GM19467 (cell line): ENCODE results near the gene GPR137B.

Experiments
- ATAC-seq: cut with Tn5 transposase; IDR thresholded peaks from one replicate; pipeline ENCODE4 v1.9.1; 2021; ENCODE audit warnings: mild to moderate bottlenecking, moderate library complexity; ENCODE audit not compliant: unreplicated experiment

The GPR137B gene

DNA sequence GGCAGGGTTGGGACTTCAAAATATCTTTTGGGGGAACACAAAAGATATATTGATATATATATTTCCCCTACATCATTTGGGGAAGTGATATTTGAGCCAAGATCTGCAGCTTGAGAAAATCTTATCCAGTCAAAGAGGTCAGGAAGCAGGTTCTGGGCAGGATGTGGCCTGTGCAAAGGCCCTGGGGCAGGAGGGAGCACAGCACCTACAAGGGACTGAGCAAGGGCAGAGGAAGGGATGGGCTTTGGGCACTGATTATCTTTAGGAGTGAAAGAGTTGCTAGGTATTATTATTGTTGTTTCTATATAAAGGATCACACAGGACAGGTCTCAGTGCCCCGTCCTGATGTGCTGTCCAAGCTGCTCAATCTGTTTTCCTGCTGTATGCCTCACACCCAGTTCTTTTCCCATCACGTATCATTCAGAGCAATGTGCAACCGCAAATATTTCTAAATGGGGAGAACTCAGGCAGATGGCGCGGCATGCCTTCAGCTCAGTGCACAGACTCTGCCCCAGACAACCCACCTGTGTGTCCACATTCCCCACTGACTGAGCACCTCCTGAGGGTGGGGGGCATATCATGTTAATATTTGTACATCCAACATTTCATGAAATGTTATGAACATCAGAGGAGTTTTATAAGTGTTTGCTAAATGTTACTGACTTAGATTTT lies 28.1 kb upstream of the GPR137B start:
- ATAC-seq = no peak

DNA sequence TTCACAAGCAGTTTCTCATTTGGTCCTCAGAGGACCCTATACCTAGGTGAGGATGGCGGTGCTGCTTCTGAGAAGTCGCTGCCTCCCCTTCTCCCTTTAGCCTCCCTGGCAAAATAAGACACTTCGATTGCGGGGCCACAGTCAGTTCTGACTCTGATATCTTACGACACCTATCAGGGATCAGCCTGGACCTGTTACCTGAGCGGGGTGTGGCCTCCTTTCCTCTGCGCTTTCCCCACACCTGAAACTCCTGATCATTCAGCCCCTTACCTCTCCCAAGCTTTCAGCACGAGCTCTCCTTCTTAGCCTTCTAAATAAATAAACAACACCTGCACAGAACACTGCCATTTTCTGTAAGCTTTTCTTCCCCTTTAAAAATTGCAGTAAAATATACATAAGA lies 24.6 kb upstream of the GPR137B start:
- ATAC-seq = no peak

DNA sequence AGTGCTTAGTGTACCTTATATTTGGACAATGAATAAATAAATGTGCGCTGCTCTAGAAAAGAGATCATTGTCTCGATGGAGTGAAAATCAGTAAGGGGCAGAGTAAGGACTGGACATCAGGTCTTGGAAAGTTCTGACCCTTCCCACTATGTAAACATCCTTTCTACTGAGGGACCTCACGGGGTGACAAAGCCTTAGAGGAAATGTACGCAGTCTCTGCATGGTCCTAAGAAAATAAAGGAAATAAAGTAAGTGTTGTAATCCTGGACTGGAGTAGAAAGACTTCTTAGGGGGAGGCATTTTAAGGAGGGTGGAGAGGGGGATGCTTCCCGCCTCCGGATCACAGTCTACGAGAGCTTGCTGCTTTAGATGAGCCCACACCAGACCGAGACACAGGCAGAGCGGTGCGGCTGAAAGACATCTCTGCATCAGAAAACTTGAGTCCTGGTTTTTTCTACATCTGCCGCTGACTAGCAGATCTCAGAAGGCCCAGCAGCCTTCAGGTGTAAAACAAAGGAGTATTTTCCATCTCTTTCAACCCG lies 22.3 kb upstream of the GPR137B start:
- ATAC-seq = no peak

DNA sequence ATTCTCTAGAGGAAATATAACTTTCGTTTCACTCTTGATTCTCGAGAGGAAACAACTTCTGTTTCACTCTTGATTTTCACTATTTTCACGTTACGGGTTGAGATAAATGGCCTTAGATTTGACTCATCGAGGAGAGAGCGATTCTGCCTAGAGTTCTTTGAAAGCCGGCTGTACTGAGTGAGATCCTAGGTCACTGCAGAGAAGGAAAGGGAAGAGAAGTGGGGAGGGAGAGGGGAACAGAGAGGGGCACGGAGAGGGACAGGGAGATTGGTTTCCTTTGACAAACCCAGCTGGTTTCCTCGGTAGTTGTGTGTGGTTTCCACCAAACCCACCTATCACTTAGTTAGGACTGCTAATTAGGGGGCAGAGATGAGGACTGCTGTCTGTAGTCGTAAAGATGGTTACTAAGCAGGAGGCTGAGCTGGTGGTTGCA lies 21.6 kb upstream of the GPR137B start:
- ATAC-seq = peak; percentile 52

DNA sequence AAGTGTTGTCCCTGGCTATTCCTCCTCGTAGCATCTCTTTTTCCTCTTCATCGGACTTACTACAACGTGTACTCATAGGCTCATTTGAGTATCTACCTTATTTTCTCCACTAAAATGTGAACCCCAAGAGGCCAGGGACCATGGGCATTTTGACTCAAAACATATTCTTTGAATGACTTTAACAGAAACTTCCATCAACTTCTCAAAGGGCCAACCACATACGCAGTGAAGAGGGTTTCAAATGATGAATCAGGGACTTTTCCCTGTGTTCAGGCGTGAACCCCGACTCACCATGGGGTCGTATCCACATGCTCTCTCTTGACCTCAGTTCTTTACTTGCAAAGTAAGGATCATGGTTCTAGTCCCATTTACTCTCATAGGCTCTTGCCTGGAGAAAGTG lies 20.2 kb upstream of the GPR137B start:
- no peak for ATAC-seq

DNA sequence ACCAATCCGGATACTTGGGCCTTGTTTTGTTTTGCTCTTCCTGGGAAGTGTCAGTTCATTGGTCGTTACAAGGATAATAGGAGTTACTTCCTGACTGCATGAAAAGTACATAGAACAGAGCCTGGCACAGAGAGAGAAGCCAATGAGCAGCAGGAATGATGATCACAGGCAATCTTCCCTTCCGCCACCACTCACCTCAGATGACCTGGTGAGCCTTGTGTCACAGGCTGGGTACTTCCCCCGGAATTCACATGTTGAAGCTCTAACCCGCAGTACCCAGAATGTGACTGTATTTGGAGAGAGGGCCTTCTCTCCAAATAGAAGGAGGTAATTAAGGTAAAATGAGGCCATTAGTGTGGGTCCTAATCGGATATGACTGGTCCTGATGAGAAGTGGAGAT lies 18.8 kb upstream of the GPR137B start:
- no peak for ATAC-seq

DNA sequence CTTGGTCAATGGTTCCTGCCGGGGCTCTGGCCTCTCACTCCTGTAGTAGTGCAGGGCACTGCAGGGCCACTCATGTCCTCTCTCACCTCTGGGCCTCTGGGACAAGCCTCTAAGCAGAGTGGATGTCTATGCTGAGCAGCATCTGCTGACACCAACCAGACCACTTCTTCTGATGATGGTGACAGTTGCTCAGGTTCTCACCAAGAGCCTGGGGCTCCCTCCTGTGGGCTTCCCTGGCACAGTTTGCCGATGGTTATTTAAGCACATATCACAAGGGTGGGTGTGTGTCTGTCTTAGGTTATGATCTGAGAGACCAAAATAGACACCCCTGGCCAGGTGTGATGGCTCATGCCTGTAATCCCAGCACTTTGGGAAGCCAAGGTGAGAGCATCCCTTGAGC lies 17.4 kb upstream of the GPR137B start:
- no peak for ATAC-seq

DNA sequence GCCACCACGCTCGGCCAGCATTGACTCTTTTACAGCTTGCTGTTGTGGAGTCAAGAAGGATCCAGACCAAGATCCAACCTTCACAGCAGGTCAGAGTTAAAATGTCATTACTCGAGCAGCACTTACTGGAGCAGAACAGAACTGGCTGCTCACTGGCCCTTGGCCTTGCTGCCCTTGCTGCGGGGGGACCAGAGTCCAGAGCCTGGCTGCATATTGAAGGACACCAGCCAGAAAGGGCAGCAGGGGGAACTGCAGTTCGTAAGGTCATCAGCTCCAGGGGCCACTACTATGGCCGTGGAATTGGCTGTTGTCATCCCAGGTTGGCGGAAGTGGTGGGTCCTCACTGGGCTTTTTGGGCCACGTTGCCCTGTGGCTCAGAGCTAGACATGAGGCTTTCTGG lies 15.3 kb upstream of the GPR137B start:
- no peak for ATAC-seq

DNA sequence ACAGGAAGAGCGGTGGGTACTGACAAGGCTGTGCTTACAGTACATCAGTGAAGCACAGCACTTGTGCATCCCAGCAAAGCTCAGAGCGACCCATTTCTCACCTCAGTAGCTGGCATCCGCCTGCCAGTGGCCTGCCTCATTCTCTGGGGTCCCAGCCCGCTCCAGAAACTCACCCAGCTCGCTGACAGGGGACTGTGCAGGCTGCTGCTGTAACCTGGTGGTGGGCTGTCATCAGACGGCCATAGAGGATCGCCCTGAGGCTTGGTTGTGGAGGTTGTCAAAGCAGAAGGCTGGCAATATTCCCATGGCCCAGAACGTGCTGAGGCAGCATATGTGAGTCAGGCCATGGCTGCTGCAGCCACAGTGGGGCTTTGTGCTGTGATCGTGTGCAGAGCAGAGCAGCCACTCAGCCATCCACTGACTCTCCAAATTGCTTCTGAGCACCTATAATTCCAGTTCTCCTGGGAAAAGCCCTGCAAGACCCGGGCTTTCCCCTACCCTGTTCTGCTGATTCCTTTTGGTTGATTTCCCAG lies 13.6 kb upstream of the GPR137B start:
- no peak for ATAC-seq

DNA sequence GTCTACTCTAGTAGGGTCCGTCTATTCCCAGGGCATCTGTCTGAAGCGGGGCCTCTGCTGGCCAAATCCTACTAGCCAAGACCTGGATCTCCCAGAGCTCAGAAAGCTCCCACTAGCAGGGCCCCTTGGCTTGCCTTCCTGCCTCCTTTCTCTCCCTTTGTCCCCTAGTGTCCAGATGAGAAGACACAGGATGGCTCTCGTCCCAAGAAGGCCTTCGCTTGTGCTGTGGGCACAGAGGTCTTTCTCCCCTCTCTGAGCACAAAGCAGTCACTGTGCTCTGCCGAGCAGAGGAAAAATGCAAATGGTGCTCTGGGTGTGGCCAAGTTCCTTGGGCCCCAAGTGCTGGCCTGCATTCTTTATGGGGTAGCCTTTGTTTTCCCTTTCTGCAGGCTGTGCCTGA lies 13.0 kb upstream of the GPR137B start:
- no peak for ATAC-seq

DNA sequence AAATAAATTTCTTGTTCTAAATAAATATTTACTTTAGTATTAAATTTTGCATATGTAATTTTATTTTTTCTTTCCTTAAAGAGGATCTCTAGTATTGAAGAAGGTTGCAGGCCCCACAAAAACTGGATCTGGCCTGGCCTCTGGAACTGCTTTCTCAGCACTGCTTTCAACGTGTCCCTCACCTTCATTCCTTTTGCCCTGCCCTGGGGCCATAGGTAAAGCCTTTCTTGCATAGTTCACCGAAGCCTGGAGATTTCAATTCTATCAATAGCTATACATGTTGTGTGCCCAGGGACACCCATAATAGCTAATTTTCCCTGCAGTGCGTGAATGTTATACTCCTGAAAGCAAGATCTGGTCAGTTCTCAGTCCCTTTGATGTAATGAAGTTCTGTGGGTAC lies 12.0 kb upstream of the GPR137B start:
- ATAC-seq = no peak

DNA sequence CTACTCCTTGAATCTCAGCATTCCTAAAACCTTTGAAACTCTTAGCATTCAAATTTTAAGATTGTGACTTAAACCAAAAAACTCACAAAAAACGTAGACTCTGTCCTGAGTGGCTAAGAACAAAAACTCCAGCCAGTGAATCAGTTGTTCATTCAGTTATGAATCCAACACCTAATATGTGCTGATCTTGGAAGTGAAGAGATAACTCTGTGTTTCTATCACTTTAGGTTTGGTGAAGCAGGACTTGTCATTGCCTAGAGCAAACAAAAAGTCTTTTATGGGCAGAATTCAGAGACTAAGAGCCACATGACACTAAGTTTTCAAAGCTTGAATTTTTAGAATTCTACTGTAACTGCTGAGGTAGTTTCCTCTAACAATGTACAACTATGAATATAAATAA lies 10.4 kb upstream of the GPR137B start:
- no peak for ATAC-seq

DNA sequence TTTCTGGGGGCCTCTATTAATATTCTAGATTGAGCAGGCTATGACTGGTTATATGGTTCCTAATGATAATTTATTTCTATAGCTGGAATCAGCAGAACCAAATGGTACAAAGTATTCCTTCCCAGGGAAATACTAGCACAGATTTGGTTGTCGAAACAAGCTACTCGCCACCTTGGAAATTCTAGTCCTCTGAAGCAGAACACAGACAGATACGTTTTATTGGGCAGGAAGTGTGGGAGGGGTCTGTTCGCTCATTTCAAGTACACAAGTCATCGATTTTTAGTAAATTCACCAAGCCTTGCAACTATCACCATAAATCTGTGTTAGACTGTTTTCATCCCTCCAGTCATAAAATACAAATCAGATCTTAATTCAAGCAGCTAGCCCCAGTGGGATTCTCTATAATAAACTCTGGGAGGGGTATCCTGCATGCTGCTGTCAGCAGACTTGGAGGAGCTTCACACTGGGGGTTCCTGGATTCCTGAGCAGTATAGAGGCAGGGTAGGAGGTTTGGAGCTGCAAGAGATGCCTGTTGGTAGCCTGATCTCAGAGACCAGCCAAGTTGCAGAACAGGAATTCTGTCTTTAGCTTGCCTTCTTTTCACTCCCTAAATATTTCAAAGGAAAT lies 9.8 kb upstream of the GPR137B start:
- ATAC-seq = no peak

DNA sequence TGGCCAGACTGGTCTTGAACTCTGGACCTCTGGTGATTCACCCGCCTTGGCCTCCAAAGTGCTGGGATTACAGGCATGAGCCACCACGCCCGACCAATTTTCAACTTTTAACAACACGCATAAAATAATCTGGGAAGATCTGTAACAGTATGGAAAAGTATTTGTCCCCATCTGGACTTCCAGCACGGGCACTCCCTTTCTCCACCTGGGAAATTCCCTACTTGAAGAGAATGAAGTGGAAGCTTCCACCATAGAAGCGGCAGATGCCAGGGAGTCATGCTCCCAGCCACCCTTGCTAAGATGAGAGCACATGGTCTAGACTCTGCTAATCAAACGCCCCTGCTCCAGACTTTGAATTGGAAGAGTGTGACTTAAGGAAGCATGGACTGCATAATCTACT lies 9.0 kb upstream of the GPR137B start:
- ATAC-seq = no peak

DNA sequence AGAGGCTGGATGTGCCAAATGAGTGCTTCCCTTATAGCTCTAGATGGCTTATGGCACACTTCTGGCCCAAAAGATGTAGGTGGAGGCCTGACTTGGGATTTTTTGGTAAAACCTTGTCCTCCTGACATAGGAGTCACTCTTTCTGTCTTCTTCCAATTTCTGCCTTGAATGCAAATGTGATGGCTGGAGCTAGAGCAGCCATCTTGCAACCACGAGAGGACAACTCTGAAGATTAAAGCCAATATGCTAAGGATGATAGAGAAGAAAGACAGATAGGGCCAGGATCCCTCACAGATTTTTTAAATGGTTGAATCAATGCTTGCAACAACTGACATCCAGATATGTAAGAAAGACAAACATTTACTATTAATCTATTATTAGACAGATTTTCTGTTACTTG lies 8.5 kb upstream of the GPR137B start:
- no peak for ATAC-seq

DNA sequence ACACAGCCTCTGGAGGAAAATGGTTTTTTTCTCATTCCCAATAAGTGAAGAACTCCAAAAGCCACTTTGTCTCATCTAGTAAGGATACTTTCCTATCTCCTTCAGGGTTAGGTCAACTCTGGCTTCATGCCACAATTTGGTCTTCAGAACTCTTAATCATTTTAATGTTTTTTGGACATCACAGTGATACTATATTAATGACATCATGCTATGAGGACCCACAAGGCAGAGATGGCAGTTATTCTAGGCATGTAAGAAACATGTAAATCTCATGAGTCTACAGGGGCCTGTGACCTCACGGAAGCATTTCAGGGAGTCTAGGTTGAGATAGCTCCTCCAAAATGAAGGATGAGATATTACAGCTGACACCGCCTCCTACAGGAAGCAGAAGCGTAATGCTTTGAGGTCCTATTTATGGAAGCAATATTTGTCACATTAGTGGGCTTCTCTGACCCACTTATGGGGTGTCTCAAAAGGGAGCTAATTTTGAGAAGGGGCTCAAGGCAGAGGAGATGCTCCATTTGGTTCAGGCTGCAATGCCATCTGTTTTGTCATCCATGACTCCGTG lies 5.0 kb upstream of the GPR137B start:
- ATAC-seq = no peak

DNA sequence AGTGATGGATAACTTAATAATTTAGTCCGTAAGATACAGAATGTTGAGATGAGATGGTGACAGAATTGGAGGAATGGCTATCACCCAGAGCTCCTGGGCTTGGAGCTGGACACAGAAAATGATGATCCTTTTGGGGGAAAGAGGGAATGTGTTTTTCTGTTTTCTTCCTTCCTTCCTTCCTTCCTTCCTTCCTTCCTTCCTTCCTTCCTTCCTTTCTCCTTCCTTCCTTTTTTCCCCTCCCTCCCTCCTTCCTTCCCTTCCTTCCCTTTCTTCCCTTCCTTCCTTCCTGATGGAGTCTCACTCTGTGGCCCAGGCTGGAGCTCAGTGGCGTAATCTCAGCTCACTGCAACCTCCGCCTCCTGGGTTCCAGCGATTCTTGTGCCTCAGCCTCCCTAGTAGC lies 2.8 kb upstream of the GPR137B start:
- no peak for ATAC-seq

DNA sequence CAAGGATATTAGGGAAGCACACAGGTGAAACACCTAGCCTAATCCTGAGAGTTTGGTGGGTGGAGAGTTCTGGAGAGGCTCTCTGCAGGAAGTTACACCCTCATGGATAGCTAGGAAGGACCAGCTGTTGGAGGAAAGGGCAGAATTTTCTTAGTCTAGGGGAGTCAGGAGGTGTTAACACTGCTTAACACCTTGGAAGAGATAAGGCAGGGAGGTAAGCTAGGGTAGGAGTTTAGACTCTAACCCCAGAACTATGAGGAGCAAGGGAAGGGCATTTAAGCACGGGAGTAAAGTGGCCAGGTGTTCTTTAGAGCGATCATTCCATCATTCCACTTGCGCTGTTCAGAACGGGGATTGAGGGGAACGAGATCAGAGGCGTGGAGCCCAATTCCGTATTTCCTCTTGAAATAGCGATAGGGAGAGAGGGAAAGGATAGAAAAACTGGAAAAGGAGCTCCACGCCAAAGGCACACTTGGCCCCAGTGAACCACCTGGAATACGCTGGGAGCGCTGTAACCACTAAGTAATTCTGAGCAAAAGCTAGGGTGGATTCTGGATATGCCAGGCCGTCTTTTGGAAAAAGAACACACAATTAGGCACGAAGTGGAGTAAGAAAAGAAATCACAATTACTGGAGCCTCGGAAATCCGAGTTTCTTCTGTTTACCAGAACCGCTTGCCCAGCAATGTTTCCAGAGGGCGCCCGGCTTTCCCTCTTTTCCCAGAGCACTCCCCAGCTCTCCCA lies 1.5 kb upstream of the GPR137B start:
- no peak for ATAC-seq

DNA sequence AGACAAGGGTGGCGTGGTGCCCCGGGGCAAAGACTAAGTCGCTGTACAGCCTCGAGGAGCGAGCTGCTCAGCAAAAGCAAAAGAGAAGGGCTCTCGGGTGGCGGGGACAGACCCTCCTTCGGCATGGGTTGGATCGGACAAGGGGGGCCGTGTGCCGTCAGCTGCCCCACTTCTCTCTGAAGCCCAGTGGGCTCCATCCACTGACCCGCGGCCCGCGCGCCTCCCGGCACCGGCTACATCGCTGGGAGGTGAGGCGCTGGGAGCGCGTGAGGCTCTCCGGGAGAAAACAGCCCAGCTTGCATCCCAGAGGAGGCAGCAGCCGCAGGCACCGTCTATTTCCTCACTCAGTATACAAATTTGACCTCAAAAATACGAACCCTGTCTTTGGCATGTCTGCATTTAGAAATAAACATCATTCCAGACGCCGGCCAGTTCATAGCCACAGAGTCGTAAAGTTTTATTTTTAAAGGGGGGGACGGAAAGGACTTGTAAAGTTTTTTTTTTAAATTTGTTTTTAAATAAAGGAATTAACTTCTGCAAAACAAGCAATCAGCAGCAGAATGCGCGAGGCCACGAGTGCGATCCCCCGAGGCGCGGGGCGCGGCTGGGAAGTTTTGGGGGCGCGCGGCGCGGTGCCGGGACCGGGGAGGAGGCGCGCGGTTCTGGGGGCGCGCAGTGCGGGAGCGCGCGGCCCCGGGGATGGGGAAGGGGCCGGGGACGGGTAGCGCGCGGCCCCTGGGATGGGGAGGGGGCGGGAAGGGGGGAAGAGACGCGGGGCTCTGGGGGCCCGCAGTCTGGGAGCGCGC lies 689 bp upstream of the GPR137B start:
- ATAC-seq = peak; percentile 3

DNA sequence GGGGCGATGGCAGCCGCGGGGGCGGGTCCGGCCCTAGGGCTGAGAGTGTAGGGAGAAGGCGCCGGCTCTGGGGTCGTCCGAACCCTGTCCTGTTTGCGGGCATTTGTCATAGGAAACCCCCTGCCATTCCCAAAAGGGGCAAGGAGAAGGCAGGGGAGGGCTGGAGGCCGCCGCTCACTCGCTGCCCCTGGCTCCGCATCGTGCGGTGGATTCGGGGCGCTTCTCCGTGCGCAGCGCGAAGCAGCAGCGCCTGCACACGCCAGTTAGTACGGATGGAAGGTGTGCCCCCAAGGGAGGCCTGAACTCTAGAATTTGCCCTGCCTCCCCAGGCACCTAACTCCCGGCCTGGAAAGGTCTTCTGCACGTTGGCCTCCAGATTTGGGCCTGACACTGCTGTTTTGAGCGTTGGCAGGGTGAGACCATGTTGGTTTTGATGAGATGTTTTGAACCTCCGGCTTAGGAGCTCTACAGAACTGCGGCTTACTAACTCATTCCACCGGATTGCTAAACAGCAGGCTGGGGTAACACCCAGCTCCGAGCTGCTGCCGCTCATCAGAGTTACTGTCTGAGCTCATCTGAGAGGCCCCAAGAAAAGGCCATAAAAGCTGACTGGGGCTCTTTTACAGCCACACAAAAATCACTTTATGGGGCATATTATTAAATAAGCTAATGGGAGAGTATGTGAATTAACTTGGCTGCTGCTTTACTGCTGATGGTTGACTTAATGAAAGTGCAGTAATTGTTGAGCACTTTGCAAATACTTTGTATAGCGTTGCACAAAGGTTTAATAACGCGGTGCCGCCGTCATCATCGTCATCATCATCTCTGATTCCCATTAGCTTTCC lies 987 bp downstream of the GPR137B start:
- ATAC-seq = peak; percentile 21
